Measurements from ENCODE around the gene FBXO2. TPM values are rescaled to one million over a fixed set of nuclear protein-coding genes. Genes with fewer than 3 reads are reported as not detected.

Gene FBXO2
- total RNA-seq, 1 donor from 2014 or later, result 5.6 TPM

DNA sequence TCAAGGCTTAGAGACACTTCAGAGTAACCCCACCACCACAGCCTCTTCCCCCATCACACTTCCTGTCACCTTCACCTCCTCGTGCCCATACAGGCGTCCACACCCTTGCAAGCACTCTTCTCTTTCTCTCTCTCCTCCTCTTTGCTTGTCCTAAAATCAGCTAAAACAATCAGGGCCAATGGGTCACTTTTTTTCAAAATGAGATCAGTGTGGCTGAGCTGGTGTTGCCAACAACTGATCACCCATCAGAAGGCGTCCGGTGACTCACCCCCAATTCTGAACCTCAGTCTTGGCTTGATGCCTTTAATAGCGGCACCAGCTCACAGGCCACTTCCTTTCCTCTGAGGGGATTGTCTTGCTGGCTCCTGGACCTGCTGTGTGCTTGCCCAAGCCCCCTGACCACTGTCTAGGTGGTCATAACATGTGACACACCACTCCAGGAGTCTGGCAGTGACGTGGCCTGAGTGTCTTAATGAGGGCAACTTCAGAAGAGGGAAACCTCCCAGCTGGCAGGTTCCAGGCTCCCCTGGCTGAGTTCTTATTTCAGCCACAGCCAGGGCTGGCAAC lies 38.9 kb upstream of the FBXO2 start:
- DNase-seq (ENCODE audit: low spot score, unreplicated experiment), result no peak

DNA sequence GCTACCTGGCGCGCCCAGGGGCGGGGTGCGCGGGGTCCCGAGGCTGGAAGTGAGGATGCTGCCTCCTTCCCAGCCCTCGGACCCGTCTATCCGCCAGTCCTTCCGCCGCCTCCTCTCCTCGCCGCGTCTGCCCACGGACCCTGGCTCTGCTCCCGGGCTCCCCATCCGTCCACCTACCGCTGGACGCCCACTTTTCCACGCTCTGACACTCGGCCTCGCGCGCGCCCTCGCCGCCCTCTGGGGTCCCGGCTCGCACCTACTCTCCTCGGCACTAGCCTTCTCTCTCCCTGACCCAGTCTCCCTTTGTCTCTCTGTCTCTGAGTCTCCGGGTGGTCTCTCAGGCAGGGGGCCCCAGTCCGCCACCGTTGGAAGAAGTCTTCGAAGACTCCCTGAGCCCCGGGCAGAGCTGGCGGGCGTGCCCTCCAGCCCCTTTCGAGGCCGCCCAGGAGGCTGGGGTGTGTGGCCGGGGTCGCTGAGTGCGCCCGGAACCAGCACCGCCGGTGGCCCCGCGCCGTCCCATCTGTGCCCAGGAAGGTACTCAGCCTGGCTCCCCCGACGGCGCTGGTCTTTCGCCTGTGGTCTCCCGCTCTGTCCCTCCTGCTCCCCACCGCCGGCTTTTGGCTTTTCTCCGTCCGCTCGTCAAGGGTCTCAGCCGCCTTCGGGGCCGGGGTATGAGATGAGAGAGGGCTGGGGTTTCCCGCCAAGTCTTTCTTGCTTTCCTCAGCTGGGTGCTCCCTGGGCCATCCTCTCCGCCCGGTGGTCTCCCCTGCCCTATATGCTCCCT lies 37.9 kb upstream of the FBXO2 start:
- Mint-ChIP-seq H3K4me3 (ENCODE audit: low read depth) (peak overlapping the region; percentile 74), H3K9me3 (ENCODE audit: low read depth) (no peaks in the 10 kb centered on the region), H3K27ac (peak overlapping the region; percentile 74), H3K27me3 (peaks cover 24% of the 10 kb centered on the region), H3K36me3 (ENCODE audit: insufficient read depth) (no peaks in the 10 kb centered on the region), H3K4me1 (ENCODE audit: low read depth) (peaks cover 9% of the 10 kb centered on the region)
- TF ChIP-seq, protein P1, sequence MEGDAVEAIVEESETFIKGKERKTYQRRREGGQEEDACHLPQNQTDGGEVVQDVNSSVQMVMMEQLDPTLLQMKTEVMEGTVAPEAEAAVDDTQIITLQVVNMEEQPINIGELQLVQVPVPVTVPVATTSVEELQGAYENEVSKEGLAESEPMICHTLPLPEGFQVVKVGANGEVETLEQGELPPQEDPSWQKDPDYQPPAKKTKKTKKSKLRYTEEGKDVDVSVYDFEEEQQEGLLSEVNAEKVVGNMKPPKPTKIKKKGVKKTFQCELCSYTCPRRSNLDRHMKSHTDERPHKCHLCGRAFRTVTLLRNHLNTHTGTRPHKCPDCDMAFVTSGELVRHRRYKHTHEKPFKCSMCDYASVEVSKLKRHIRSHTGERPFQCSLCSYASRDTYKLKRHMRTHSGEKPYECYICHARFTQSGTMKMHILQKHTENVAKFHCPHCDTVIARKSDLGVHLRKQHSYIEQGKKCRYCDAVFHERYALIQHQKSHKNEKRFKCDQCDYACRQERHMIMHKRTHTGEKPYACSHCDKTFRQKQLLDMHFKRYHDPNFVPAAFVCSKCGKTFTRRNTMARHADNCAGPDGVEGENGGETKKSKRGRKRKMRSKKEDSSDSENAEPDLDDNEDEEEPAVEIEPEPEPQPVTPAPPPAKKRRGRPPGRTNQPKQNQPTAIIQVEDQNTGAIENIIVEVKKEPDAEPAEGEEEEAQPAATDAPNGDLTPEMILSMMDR (IDR thresholded peaks at IDR 0.05; ENCODE audit: unreplicated experiment), result no peak
- no peak for DNase-seq (ENCODE audit: low spot score, unreplicated experiment)

More for the DNA sequence above, 38.9 kb upstream of the FBXO2 start:
- TF ChIP-seq, protein P1 (IDR thresholded peaks at IDR 0.05; ENCODE audit: unreplicated experiment), result no peak
- Mint-ChIP-seq H3K36me3 (ENCODE audit: insufficient read depth) (no peaks in the 10 kb centered on the region), H3K4me3 (ENCODE audit: low read depth) (peak overlapping the region; percentile 52), H3K4me1 (ENCODE audit: low read depth) (peaks cover 9% of the 10 kb centered on the region), H3K9me3 (ENCODE audit: low read depth) (no peaks in the 10 kb centered on the region), H3K27me3 (peaks cover 24% of the 10 kb centered on the region), H3K27ac (no peak overlapping the region)

DNA sequence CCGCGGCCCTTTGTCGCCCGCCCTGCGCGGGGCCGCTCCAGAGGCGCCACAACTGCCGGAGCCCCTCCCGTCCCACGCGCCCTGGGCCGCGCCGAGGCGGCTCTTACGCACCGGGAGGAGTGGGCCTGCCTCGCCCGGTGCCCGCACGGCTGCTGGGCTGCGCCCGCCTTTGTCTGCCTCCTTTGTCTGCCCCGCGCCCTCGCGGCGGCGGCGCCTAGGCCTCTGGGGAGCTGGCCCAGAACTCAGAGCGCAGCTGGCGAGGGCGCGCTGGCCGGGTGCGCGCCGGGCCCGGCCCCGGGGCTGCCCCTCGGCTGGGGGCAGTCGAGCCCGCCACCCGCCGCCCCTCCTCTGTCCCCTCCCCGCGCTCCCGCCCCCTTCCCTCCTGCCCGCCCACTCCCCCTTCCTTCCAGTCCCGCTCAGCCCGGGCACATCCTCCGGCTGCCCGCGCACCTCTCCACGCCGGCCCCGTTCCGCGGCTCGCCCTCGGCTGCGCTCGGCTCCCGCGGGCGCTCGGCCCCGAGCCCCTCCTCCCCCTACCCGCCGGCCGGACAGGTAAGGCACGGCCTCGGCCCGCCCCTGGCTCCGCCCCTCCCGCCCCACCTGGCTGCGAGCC lies 37.2 kb upstream of the FBXO2 start, which contains the start of gene DRAXIN:
Gene DRAXIN, plus strand, starts transcription at position 409 of the 613 bp plus-strand sequence. CDS start 14,549 bp downstream, outside the sequence.
- H3K4me1 Mint-ChIP-seq (ENCODE audit: low read depth), result peaks cover 9% of the 10 kb centered on the region
- DNase-seq (ENCODE audit: low spot score, unreplicated experiment), result peak; percentile 74
- TF ChIP-seq, protein P1 (IDR thresholded peaks at IDR 0.05; ENCODE audit: unreplicated experiment), result no peak
- H3K36me3 Mint-ChIP-seq (ENCODE audit: insufficient read depth), result no peaks in the 10 kb centered on the region
- H3K9me3 Mint-ChIP-seq (ENCODE audit: low read depth), result no peaks in the 10 kb centered on the region
- peaks cover 24% of the 10 kb centered on the region for H3K27me3 Mint-ChIP-seq
- H3K4me3 Mint-ChIP-seq (ENCODE audit: low read depth), result peak within 1 kb of the TSS; percentile 90
- H3K27ac Mint-ChIP-seq, result peak within 1 kb of the TSS; percentile 99

DNA sequence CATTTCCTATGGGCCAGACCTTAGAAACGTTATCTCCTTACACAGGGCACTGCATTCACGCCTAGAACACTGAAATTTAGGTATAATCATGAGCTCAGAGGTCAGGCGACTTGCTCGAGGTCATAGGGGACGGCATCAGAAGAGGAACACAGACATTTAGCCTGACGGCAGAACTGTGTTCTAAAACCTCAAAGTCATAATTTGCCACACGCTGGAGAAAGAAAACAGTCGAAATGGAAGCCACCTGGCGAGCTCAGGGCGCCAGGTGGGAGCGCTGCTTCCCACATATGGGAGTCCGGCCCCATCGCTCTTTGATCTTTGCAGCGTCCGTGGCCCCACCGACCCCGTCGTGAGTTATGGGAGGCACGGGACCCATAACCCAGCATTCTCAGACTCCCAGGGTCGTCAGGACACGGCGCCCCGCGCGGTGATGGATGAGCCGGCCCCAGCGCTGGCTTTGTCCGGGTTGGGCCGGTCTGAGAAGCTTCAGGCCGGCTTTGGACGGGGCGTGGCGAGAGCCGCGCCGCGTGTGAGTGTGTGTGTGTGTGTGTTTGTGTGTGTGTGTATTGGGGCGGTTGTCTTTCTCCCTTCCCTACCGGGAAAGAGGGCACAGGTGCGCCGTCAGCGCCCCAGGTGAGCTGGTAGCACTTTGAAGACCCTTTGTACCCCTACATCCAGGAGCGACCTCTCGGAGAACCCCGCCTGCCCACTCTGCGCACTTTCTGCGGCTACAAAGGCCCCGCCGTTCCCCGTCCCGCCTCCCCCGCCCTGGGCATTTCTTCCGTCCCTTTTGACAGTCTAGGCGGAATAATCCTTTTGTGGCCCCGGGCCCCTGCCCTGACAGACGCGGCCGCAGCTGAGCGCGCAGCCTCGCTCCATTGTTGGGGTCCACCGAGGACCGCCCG lies 36.4 kb upstream of the FBXO2 start:
- TF ChIP-seq, protein P1 (IDR thresholded peaks at IDR 0.05; ENCODE audit: unreplicated experiment), result no peak
- Mint-ChIP-seq H3K9me3 (ENCODE audit: low read depth) (no peaks in the 10 kb centered on the region), H3K27me3 (peaks cover 24% of the 10 kb centered on the region), H3K4me1 (ENCODE audit: low read depth) (peaks cover 9% of the 10 kb centered on the region), H3K4me3 (ENCODE audit: low read depth) (peak overlapping the region; percentile 90), H3K36me3 (ENCODE audit: insufficient read depth) (no peaks in the 10 kb centered on the region), H3K27ac (peak overlapping the region; percentile 99)
- peak; percentile 70 for DNase-seq (ENCODE audit: low spot score, unreplicated experiment)

Data from progenitor cell of endocrine pancreas (in vitro differentiated cells).